Gastrocnemius medialis (tissue), 4 donors: ENCODE data around the gene SLC19A2. TPM values are rescaled to one million over a fixed set of nuclear protein-coding genes. Genes with fewer than 3 reads are reported as not detected.

Source experiments
- ATAC-seq, 2 donors: fragments of 150-250 bp; one replicate each; pipeline ENCODE4 v1.9.1; 2016
- DNase-seq, 2 donors: peaks; one replicate each; pipeline ENCODE4 v3.0.0-alpha.2; 2019
- H3K27ac ChIP-seq, 4 donors: fragments of 200-600 bp; sonication (generic); 1 replicate in 1 of 4; 2 replicates in 3 of 4; pipeline ENCODE4 v1.5.1; 2016 to 2018; ENCODE audit warnings: mild to moderate bottlenecking in 2 of 4, moderate library complexity in 1 of 4
- H3K27me3 ChIP-seq, 3 donors: fragments of 200-600 bp; sonication (generic) in 2 of 3; 1 replicate in 1 of 3; 2 replicates in 2 of 3; pipeline versions ENCODE4 v1.5.1 to v1.6.0; 2016 to 2019; ENCODE audit warnings: mild to moderate bottlenecking in 1 of 3, moderate library complexity in 1 of 3
- H3K36me3 ChIP-seq, 2 donors: fragments of 200-600 bp; sonication (generic) in 1 of 2; one replicate each; pipeline ENCODE4 v1.5.1; 2017 to 2018
- H3K4me1 ChIP-seq, 2 donors: fragments of 200-600 bp; sonication (generic) in 1 of 2; one replicate each; pipeline ENCODE4 v1.5.1; 2016 to 2017; ENCODE audit warnings: mild to moderate bottlenecking in 2 of 2
- H3K4me3 ChIP-seq, 4 donors: fragments of 200-600 bp; sonication (generic) in 3 of 4; 1 replicate in 1 of 4; 2 replicates in 3 of 4; pipeline ENCODE4 v1.5.1; 2016 to 2019; ENCODE audit warnings: mild to moderate bottlenecking in 2 of 4
- H3K9me3 ChIP-seq, 3 donors: fragments of 200-600 bp; sonication (generic) in 2 of 3; 1 replicate in 1 of 3; 2 replicates in 2 of 3; pipeline ENCODE4 v1.5.1; 2016 to 2019
- POLR2A ChIP-seq, 2 donors: fragments of 450-650 bp; IDR thresholded peaks; one replicate each; pipeline ENCODE4 v1.6.1; 2017; ENCODE audit warnings: antibody characterized with exemption in 2 of 2, mild to moderate bottlenecking in 2 of 2, moderate library complexity in 2 of 2
- in situ Hi-C, 4 donors: fragments of 200-750 bp; cut with MboI; loops; one replicate each; pipeline versions ENCODE4 v1.15.0 to v1.8.0; 2017; ENCODE audit warnings: low sequenced_read_pairs in 4 of 4
- intact Hi-C: fragments of 100-400 bp; cut with DNase I; formaldehyde crosslinking; loops from one replicate; pipeline ENCODE4 v1.15.1; 2023; ENCODE audit warnings: low total_unique reads
- total RNA-seq, 4 donors: library from RNA; depleted of rRNA; stranded (reverse); fragments of >200 nt; gene quantifications; one replicate each; pipeline versions ENCODE4 v1.1.0 to v1.2.3, GENCODE V29; 2016
- TF ChIP-seq, protein P1 (sequence below), 5 experiments: fragments of 450-650 bp in 3 of 5; fragments of 200-600 bp in 2 of 5; sonication (generic) in 2 of 5; IDR thresholded peaks in 4 of 5; conservative IDR thresholded peaks in 1 of 5; 1 replicate in 4 of 5; 2 replicates in 1 of 5; pipeline ENCODE4 v1.5.1; 2016 to 2019; ENCODE audit warnings: antibody characterized with exemption in 5 of 5, mild to moderate bottlenecking in 3 of 5, moderate library complexity in 3 of 5

SLC19A2 gene
- total RNA-seq, 4 donors from 2014 or later: 93.3 to 176 (median 99.8) TPM

DNA sequence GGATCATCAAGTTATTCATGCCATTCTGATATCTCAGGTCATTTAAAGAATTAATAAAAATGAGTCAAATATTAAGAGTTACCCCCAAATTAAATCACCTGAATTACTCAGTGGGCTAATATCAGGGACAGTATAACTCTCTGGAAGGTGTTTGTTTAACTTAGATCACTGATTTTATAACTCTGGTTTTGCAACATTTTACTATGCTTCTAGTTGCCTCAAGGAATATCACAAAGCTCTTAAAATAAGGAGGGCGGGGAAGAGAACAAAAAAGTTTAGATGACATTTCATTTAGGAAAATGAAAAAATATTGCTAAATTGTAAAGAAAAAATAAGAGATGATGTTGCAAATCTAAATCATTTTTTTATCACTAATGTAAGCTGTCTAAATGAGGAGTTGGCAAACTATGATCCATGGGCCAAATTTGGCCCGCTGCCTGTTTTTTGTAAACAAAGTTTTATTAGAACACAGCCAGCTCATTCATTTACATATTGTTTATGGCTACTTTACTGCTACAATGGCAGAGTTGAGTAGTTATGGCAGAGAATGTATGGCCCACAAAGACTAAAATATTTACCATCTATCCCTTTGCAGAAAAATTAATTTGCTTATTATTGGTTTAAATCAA lies 31.9 kb upstream of the SLC19A2 start:
- intact Hi-C loops: no loop called here
- Histone ChIP-seq H3K9me3 (no peaks in the 10 kb centered on the region), H3K4me3 (no peak overlapping the region), H3K27ac (no peak overlapping the region), H3K36me3 (no peaks in the 10 kb centered on the region), H3K4me1 (peaks cover 0 to 7% of the 10 kb centered on the region in 2 donors), H3K27me3 (no peaks in the 10 kb centered on the region)
- DNase-seq (no peak), ATAC-seq (no peak)
- TF ChIP-seq, protein P1, sequence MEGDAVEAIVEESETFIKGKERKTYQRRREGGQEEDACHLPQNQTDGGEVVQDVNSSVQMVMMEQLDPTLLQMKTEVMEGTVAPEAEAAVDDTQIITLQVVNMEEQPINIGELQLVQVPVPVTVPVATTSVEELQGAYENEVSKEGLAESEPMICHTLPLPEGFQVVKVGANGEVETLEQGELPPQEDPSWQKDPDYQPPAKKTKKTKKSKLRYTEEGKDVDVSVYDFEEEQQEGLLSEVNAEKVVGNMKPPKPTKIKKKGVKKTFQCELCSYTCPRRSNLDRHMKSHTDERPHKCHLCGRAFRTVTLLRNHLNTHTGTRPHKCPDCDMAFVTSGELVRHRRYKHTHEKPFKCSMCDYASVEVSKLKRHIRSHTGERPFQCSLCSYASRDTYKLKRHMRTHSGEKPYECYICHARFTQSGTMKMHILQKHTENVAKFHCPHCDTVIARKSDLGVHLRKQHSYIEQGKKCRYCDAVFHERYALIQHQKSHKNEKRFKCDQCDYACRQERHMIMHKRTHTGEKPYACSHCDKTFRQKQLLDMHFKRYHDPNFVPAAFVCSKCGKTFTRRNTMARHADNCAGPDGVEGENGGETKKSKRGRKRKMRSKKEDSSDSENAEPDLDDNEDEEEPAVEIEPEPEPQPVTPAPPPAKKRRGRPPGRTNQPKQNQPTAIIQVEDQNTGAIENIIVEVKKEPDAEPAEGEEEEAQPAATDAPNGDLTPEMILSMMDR (IDR thresholded peaks at IDR 0.05 in 4 of 5, conservative IDR thresholded peaks at IDR 0.05 in 1 of 5): no peak
- TF ChIP-seq POLR2A (IDR thresholded peaks at IDR 0.05): no peak
- in situ Hi-C loops: no loop called here

DNA sequence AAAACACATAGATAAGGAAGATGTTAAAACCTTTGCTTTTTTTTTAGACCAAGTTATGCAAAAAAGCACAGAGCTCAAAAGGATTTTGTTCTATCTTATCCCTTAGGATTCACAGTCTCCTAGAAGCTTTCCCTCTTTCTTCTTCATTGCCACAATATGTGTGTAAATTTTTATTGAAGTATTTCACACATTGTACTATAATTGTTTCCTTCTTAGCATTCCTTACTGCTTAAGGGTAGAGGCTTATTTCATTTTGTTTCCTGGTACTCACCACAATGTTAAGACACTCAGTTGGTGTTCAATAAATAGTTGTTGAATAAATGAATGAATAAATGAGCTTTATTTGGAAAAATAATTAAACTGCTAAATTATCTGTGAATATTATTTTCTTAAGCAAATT lies 29.9 kb upstream of the SLC19A2 start:
- TF ChIP-seq POLR2A (IDR thresholded peaks at IDR 0.05): no peak
- TF ChIP-seq, protein P1 (IDR thresholded peaks at IDR 0.05 in 4 of 5, conservative IDR thresholded peaks at IDR 0.05 in 1 of 5): no peak
- no peak for DNase-seq
- Histone ChIP-seq H3K27ac (no peak overlapping the region), H3K27me3 (no peaks in the 10 kb centered on the region), H3K36me3 (no peaks in the 10 kb centered on the region), H3K4me1 (peaks cover 0 to 14% of the 10 kb centered on the region in 2 donors), H3K4me3 (no peak overlapping the region), H3K9me3 (no peaks in the 10 kb centered on the region)
- intact Hi-C loops: no loop called here
- ATAC-seq: no peak
- in situ Hi-C loops: no loop called here

DNA sequence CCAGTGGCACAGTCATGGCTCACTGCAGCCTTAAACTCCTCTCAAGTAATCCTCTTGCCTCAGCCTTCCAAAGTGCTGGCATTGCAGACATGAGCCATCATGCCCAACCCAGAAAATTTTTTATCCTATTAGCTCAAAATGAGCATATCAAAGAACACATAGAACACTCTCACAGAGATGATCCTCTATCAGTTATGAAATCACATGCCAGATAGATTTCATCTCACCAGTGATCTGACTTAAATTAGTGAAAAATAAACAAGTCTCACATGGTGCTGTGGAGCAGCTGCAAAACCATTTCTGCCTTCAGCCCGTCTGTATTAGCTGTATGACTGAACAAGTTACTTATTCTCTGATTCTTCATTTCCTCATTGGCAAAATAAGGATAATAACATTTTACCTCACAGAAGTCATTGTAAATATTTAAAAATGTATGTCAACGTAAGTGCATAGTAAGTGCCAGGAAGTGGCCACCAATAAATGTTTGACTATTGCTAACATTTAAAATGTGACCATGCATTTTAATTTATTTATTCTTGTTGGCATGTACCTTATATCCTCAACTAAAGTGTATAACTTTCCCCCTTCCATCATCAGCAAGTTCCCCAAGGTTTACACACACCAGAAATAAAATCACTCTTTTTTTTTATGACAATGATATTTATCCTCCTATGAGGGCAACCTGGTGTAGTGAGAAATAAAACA lies 29.0 kb upstream of the SLC19A2 start:
- DNase-seq: no peak
- Histone ChIP-seq H3K27me3 (no peaks in the 10 kb centered on the region), H3K4me1 (peaks cover 0 to 15% of the 10 kb centered on the region in 2 donors), H3K9me3 (no peaks in the 10 kb centered on the region), H3K36me3 (no peaks in the 10 kb centered on the region), H3K4me3 (no peak overlapping the region), H3K27ac (no peak overlapping the region)
- TF ChIP-seq, protein P1 (IDR thresholded peaks at IDR 0.05 in 4 of 5, conservative IDR thresholded peaks at IDR 0.05 in 1 of 5): no peak
- TF ChIP-seq POLR2A (IDR thresholded peaks at IDR 0.05): no peak
- in situ Hi-C loops: no loop called here
- peak in 1 of 2 donors; percentile 37 for ATAC-seq
- intact Hi-C loops: no loop called here

DNA sequence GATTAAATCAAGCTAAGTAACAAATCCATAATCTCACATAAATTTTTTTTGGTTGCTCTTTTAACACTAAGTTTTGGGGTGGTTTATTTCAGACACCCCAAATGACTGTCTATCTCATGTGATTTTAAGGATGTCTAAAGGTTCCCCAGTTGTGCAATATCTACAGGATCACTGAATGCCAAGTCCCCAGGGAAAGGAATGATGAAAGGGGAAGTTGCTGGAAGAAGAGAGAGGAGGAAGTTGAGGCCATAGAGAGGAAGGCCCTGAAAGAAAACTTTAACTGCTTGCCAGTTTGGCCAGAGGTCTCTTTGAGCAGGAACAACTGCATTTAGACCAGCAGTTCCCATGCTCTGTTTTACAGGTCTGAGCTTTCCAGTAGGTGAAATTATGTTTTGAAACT lies 27.5 kb upstream of the SLC19A2 start:
- Histone ChIP-seq H3K4me1 (peaks cover 10 to 28% of the 10 kb centered on the region in 2 donors), H3K9me3 (no peaks in the 10 kb centered on the region), H3K27ac (peak overlapping the region in 3 of 4 donors; percentile 34 to 52 (median 51)), H3K36me3 (no peaks in the 10 kb centered on the region), H3K4me3 (no peak overlapping the region), H3K27me3 (no peaks in the 10 kb centered on the region)
- in situ Hi-C loops: no loop called here
- no peak for TF ChIP-seq POLR2A (IDR thresholded peaks at IDR 0.05)
- TF ChIP-seq, protein P1 (IDR thresholded peaks at IDR 0.05 in 4 of 5, conservative IDR thresholded peaks at IDR 0.05 in 1 of 5): no peak
- intact Hi-C loops: no loop called here
- ATAC-seq (peak; percentile 37 to 50), DNase-seq (peak; percentile 8 to 29)
